Measurements from ENCODE around the gene NEAT1.
A peak's percentile ranks its signal among the peaks of the same experiment; 100 is the strongest.

GRCh38 chr11:65419772-65420481, 2.7 kb upstream of the NEAT1 start:
- TF ChIP-seq TAF1 (IDR thresholded peaks at IDR 0.05; ENCODE audit: borderline replicate concordance, insufficient read depth, low read length) (no peak), POLR2AphosphoS5 (IDR thresholded peaks at IDR 0.05; ENCODE audit: low read depth, low read length) (peak; percentile 40), SIN3A (IDR thresholded peaks at IDR 0.05; ENCODE audit: borderline replicate concordance, insufficient read depth, low read length) (no peak), REST (IDR thresholded peaks at IDR 0.05; ENCODE audit: insufficient read depth in 1 of 2, low read depth in 2 of 2, low read length in 2 of 2) (no peak), FOXP2 (optimal IDR thresholded peaks at IDR 0.05; ENCODE audit: borderline replicate concordance, extremely low read depth, extremely low read length, insufficient read depth) (no peak)
